ENCODE data around the gene CREB3L2.

CREB3L2 gene

DNA sequence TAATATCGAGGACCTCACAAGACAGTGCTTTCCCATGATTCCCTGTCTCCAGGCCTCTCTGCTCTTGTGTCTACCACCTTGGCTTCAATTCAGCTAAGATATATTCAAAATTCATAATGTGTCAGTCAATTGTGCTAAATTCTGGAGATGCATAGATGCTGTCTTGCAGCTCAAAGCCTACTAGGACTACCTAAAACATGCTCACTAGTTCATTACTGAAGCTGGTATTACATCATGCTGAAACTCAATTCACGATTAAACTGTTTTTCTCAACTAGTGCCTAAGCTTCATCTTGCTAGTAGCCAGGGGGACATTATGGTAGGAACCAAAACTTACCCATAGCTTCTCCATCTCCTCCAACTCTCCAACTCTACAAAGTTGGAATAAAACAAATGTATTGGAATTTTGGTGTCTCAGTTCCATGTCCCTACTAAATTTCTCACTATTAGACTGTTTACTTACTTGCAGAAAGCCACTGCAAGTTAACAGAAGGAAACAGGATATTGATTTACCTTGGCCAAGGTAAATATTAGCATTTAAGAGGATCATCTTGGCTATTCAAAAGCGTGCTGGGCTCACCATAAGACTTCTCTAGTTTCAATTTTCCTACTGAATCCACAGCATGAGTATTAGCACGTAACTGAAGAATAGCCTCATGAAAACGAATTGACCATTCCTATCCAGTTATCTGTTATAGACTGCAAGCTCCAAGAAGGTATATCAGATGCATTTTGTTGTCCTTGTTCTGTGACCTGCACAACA, 53.6 kb downstream of the CREB3L2 start:
- Histone ChIP-seq H3K4me3 (ENCODE audit: low read depth, low read length) (no peak overlapping the region), H3K36me3 (no peaks in the 10 kb centered on the region), H3K9me3 (no peaks in the 10 kb centered on the region), H3K4me1 (no peaks in the 10 kb centered on the region), H3K27me3 (no peaks in the 10 kb centered on the region)
- DNase-seq, result no peak
- TF ChIP-seq, protein P1, sequence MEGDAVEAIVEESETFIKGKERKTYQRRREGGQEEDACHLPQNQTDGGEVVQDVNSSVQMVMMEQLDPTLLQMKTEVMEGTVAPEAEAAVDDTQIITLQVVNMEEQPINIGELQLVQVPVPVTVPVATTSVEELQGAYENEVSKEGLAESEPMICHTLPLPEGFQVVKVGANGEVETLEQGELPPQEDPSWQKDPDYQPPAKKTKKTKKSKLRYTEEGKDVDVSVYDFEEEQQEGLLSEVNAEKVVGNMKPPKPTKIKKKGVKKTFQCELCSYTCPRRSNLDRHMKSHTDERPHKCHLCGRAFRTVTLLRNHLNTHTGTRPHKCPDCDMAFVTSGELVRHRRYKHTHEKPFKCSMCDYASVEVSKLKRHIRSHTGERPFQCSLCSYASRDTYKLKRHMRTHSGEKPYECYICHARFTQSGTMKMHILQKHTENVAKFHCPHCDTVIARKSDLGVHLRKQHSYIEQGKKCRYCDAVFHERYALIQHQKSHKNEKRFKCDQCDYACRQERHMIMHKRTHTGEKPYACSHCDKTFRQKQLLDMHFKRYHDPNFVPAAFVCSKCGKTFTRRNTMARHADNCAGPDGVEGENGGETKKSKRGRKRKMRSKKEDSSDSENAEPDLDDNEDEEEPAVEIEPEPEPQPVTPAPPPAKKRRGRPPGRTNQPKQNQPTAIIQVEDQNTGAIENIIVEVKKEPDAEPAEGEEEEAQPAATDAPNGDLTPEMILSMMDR (IDR thresholded peaks at IDR 0.05; ENCODE audit: low read depth, low read length), result no peak

DNA sequence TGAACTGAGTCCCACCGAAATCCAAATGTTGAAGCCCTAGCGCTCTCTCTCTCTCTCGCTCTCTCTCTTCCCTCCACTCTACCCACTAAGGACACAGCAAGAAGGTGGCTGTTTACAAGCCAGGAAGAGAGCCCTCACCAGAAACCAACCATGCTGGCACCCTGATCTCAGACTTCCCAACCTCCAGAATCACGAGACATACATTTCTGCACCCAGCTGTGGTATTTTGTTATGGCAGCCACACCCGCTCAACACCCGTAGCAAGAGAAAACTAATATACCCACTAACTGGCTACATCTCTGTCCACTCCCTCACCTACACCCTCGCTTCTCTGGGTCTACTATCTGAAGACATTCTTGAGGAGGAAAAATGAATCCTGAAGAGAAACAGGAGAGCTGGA, 54.8 kb downstream of the CREB3L2 start:
- no peak overlapping the region for H3K4me3 ChIP-seq (ENCODE audit: low read depth, low read length)
- no peaks in the 10 kb centered on the region for H3K9me3 ChIP-seq
- no peaks in the 10 kb centered on the region for H3K27me3 ChIP-seq
- no peaks in the 10 kb centered on the region for H3K36me3 ChIP-seq
- TF ChIP-seq, protein P1 (IDR thresholded peaks at IDR 0.05; ENCODE audit: low read depth, low read length), result no peak
- no peak for DNase-seq
- no peaks in the 10 kb centered on the region for H3K4me1 ChIP-seq

DNA sequence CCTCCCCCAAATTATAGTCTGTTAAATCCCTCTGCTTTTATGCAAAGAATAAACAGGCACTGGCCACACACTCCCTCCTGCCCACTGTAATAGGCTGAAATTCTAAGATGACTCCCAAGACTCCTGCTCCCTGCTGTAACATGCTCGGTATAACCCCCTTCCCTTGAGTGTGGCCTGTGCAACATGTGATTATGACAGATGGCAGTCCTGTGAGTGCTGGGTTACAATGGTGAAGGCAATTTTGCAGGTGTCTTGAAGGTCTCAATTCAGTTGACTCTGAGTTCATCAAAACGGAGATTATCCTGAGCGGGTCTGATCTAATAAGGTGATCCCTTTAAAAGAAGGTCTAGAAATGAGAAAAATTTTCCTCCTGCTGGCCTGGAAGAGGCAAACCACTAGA, 55.9 kb downstream of the CREB3L2 start:
- TF ChIP-seq, protein P1 (IDR thresholded peaks at IDR 0.05; ENCODE audit: low read depth, low read length), result no peak
- Histone ChIP-seq H3K4me3 (ENCODE audit: low read depth, low read length) (no peak overlapping the region), H3K36me3 (no peaks in the 10 kb centered on the region), H3K27me3 (no peaks in the 10 kb centered on the region), H3K4me1 (no peaks in the 10 kb centered on the region), H3K9me3 (no peaks in the 10 kb centered on the region)
- DNase-seq, result no peak

DNA sequence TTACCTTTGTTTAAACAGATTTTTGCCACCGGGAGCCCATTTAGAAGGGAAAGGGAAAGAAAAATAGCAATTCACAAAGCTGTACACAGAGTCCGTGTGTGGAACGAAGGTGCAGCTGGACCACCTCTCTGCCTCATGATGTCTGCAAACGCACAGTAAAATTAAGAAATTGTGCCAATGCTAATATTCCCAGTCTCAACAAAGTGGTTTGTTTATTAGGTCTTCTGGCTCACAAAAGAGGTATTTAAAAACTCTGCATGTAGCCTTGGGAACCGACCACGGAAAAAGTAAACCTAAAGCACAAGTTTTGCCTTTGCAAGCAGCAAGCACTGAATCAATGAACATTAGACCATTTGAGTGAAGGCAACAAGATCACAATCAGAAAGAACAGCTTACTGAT, 57.7 kb downstream of the CREB3L2 start:
- TF ChIP-seq, protein P1 (IDR thresholded peaks at IDR 0.05; ENCODE audit: low read depth, low read length), result no peak
- no peaks in the 10 kb centered on the region for H3K9me3 ChIP-seq
- H3K27me3 ChIP-seq, result no peaks in the 10 kb centered on the region
- DNase-seq, result no peak
- no peaks in the 10 kb centered on the region for H3K4me1 ChIP-seq
- H3K4me3 ChIP-seq (ENCODE audit: low read depth, low read length), result no peak overlapping the region
- H3K36me3 ChIP-seq, result no peaks in the 10 kb centered on the region

DNA sequence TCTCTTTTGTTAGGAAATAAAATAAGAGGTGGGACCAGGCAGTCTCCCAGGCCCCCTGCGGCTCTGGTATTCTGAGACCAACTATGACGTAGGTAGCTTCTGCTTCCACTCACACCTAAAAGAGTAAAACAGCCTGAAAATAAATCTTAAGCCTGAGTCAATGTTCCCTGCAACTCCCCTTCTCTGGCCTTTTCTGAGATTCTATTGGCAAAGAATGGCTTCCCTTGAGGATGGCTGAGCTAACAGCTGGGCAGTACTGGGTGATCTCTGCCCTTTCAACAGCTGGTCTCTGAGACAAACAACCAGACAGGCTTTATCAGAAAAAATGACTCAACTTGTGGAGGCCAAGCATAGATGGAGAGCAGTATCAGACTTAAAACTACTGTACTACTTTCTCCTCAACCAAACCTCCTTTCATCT, 58.7 kb downstream of the CREB3L2 start:
- Histone ChIP-seq H3K36me3 (no peaks in the 10 kb centered on the region), H3K27me3 (no peaks in the 10 kb centered on the region), H3K4me3 (ENCODE audit: low read depth, low read length) (no peak overlapping the region), H3K4me1 (no peaks in the 10 kb centered on the region), H3K9me3 (no peaks in the 10 kb centered on the region)
- no peak for DNase-seq
- TF ChIP-seq, protein P1 (IDR thresholded peaks at IDR 0.05; ENCODE audit: low read depth, low read length), result no peak

DNA sequence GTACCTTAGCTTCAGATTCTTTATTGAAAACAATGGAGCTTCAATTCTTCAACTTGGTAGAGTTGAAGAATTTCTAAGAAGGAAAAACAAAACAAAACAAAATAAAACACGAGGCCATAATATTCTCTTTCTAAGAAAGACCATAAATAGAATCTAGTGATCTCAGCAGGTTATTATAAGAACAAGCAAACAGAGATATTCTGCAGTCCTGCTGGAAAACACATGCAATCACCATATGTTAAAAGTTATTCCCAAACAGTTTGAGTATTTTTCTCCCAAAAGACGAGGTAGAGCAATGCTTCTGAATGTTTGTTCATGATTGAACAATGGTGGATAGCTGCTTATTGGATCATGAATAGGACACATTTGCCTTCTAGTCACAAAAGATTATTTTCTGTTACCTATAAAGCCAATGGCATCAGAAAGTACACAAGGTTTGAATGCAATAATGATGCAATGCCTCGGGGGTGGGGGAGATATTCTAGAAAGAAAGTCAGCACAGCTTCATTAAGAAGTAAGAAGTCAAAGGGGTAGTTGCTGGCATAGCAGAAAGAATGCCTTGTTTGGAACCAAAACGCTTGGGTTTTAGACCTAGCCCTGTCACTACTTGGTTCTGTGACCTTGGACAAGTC, 59.3 kb downstream of the CREB3L2 start:
- Histone ChIP-seq H3K36me3 (no peaks in the 10 kb centered on the region), H3K9me3 (no peaks in the 10 kb centered on the region), H3K4me3 (ENCODE audit: low read depth, low read length) (no peak overlapping the region), H3K27me3 (no peaks in the 10 kb centered on the region), H3K4me1 (no peaks in the 10 kb centered on the region)
- TF ChIP-seq, protein P1 (IDR thresholded peaks at IDR 0.05; ENCODE audit: low read depth, low read length), result no peak
- no peak for DNase-seq
